Endothelial cell of umbilical vein (primary cell): ENCODE data around the gene CRACR2A. TPM values are rescaled to one million over a fixed set of nuclear protein-coding genes. Genes with fewer than 3 reads are reported as not detected.

Experiments
- BruUV-seq: library from RNA; stranded (reverse); fragments of 400-500 nt; replicated peaks from 2 replicates; lab custom pipeline; 2021; lab: Mats Ljungman, UMichigan
- CTCF ChIA-PET: fragments of 300-600, 350-600 bp; sonication (Branson Sonifier 250); formaldehyde crosslinking; loops from one replicate; lab custom pipeline; 2021; ENCODE audit warnings: antibody characterized with exemption, inconsistent platforms; lab: Charles Lee
- POLR2A ChIA-PET: fragments of 300-600, 350-600 bp; sonication (Branson Sonifier 250); formaldehyde crosslinking; loops from one replicate; lab custom pipeline; 2021; ENCODE audit warnings: antibody characterized with exemption, inconsistent platforms; lab: Charles Lee
- DNase-seq: peaks from one replicate; pipeline ENCODE4 v3.0.0-alpha.2; 2011; ENCODE audit warnings: low read depth, low spot score
- FAIRE-seq: peaks from 2 replicates; lab custom pipeline; 2011; peaks lifted over from hg19 to GRCh38; lab: Jason Lieb, UNC
- H2AFZ ChIP-seq: 2 replicates; pipeline ENCODE4 v1.6.0; 2012; ENCODE audit warnings: low read depth, low read length, control low read depth, inconsistent platforms
- H3K27ac ChIP-seq: 2 replicates; pipeline ENCODE4 v1.5.1; 2011; ENCODE audit warnings: low read depth, mild to moderate bottlenecking, control low read depth, low read length, moderate library complexity; ENCODE audit not compliant: insufficient read depth
- H3K27me3 ChIP-seq, 2 experiments: 2 replicates each; pipeline versions ENCODE4 v1.6.0 to v1.6.1; 2011; ENCODE audit warnings: low read length in 2 of 2, mixed read lengths in 1 of 2; ENCODE audit not compliant: control insufficient read depth in 2 of 2, insufficient read depth in 2 of 2
- H3K36me3 ChIP-seq, 2 experiments: 2 replicates in 1 of 2; 3 replicates in 1 of 2; pipeline ENCODE4 v1.5.1; 2011; ENCODE audit warnings: low read length in 2 of 2, mild to moderate bottlenecking in 1 of 2, moderate library complexity in 1 of 2; ENCODE audit not compliant: control insufficient read depth in 2 of 2, insufficient read depth in 2 of 2; ENCODE audit errors: extremely low read depth in 1 of 2
- H3K4me1 ChIP-seq: 3 replicates; pipeline ENCODE4 v1.5.1; 2011; ENCODE audit warnings: mild to moderate bottlenecking, low read length; ENCODE audit not compliant: control insufficient read depth, insufficient read depth; ENCODE audit errors: extremely low read depth
- H3K4me2 ChIP-seq: 2 replicates; pipeline ENCODE4 v1.6.1; 2011; ENCODE audit warnings: low read length, control low read depth, mixed read lengths; ENCODE audit not compliant: insufficient read depth
- H3K4me3 ChIP-seq, 3 experiments: fragments of 200-600 bp in 1 of 3; sonication (generic), shearing (Covaris generic) in 1 of 3; replicated peaks in 1 of 3; 2 replicates each; pipeline ENCODE4 v1.5.1; 2011 to 2016; ENCODE audit warnings: control low read depth in 3 of 3, low read length in 3 of 3, mild to moderate bottlenecking in 2 of 3, inconsistent platforms in 1 of 3, low read depth in 1 of 3, moderate library complexity in 1 of 3; ENCODE audit not compliant: insufficient read depth in 1 of 3
- H3K79me2 ChIP-seq: 2 replicates; pipeline ENCODE4 v1.6.0; 2012; ENCODE audit warnings: low read length, inconsistent platforms; ENCODE audit not compliant: control insufficient read depth, insufficient read depth
- H3K9ac ChIP-seq: replicated peaks from 2 replicates; pipeline ENCODE3; 2011; ENCODE audit warnings: low read length, control low read depth; ENCODE audit not compliant: insufficient read depth; ENCODE audit errors: extremely low read depth
- H3K9me1 ChIP-seq: replicated peaks from 3 replicates; pipeline ENCODE4 v1.6.0; 2011; ENCODE audit warnings: mild to moderate bottlenecking, low read length; ENCODE audit not compliant: control insufficient read depth, insufficient read depth; ENCODE audit errors: extremely low read depth
- H3K9me3 ChIP-seq: replicated peaks from 2 replicates; pipeline ENCODE4 v1.5.1; 2012; ENCODE audit warnings: low read length, inconsistent platforms; ENCODE audit not compliant: control insufficient read depth, insufficient read depth
- H4K20me1 ChIP-seq: replicated peaks from 2 replicates; pipeline ENCODE3; 2011; ENCODE audit warnings: mild to moderate bottlenecking, low read length; ENCODE audit not compliant: control insufficient read depth, insufficient read depth; ENCODE audit errors: extremely low read depth
- EZH2 ChIP-seq: IDR thresholded peaks from 2 replicates; pipeline ENCODE4 v1.6.1; 2012; ENCODE audit warnings: borderline replicate concordance, low read depth, mild to moderate bottlenecking, moderate library complexity, low read length, inconsistent platforms; ENCODE audit not compliant: severe bottlenecking
- FOS ChIP-seq: IDR thresholded peaks from 2 replicates; pipeline ENCODE4 v1.6.1; 2011; ENCODE audit warnings: mild to moderate bottlenecking, low read length, moderate library complexity, borderline replicate concordance; ENCODE audit not compliant: insufficient read depth
- JUN ChIP-seq: IDR thresholded peaks from 2 replicates; pipeline ENCODE4 v1.6.1; 2011; ENCODE audit warnings: borderline replicate concordance, low read depth; ENCODE audit not compliant: insufficient read length, insufficient read depth
- MYC ChIP-seq: IDR thresholded peaks from one replicate; pipeline ENCODE4 v1.6.1; 2011; ENCODE audit warnings: mild to moderate bottlenecking, low read depth, low read length
- POLR2A ChIP-seq: IDR thresholded peaks from 2 replicates; pipeline ENCODE4 v1.6.1; 2012; ENCODE audit warnings: low read depth, mild to moderate bottlenecking, control low read depth, low read length
- POLR2AphosphoS5 ChIP-seq: IDR thresholded peaks from 2 replicates; pipeline ENCODE4 v1.6.1; 2012; ENCODE audit warnings: low read depth, mild to moderate bottlenecking, control low read depth, low read length, moderate library complexity; ENCODE audit not compliant: insufficient read depth
- dilution Hi-C: fragments of 300-500 bp; cut with MboI; formaldehyde crosslinking; loops from one replicate; pipeline ENCODE4 v1.15.0; 2019; ENCODE audit warnings: low sequenced_read_pairs; ENCODE audit not compliant: extremely low pct_ligation_motif_present
- intact Hi-C: fragments of 100-400 bp; cut with micrococcal nuclease; formaldehyde crosslinking; loops from one replicate; pipeline ENCODE4 v1.10.0; 2022
- polyA plus RNA-seq, 4 experiments: library from polyadenylated mRNA; depleted of rRNA in 3 of 4; stranded (reverse) in 3 of 4; unstranded in 1 of 4; fragments of >200 nt; gene quantifications; 2 replicates each; pipeline versions ENCODE4 v1.2.1 to v1.2.3, GENCODE V29; 2011 to 2012; ENCODE audit warnings: missing spikeins in 1 of 4
- total RNA-seq: library from RNA; stranded (reverse); gene quantifications from 2 replicates; pipeline ENCODE4 v1.2.3, GENCODE V29; 2021
- TF ChIP-seq, protein P1 (sequence below), 2 donors: IDR thresholded peaks; 1 replicate in 1 of 2; 2 replicates in 1 of 2; pipeline ENCODE4 v1.5.1; 2011; ENCODE audit warnings: low read length in 2 of 2, mild to moderate bottlenecking in 2 of 2, moderate library complexity in 2 of 2, control low read depth in 1 of 2, inconsistent platforms in 1 of 2, low read depth in 1 of 2; ENCODE audit not compliant: insufficient read depth in 1 of 2; ENCODE audit errors: extremely low read depth in 1 of 2

Gene CRACR2A
- total and polyA plus RNA-seq, 2 donors (not counting 3 experiments of a cell fraction or from before 2014, with no cell fraction given) = 4.4 to 15.9 TPM

GRCh38 chr12:3622822-3623690, 129.9 kb downstream of the CRACR2A start:
- no TSS peak for BruUV-seq
- H4K20me1 ChIP-seq = no peaks in the 10 kb centered on the region
- no peak overlapping the region for H3K9ac ChIP-seq
- H2AFZ ChIP-seq = no peak overlapping the region
- no peaks in the 10 kb centered on the region for H3K36me3 ChIP-seq
- H3K9me1 ChIP-seq = no peaks in the 10 kb centered on the region
- no peak overlapping the region for H3K4me2 ChIP-seq
- ChIA-PET POLR2A (no interaction called here), CTCF (no interaction called here)
- H3K27me3 ChIP-seq = no peaks in the 10 kb centered on the region
- H3K27ac ChIP-seq = no peak overlapping the region
- DNase-seq (no peak), FAIRE-seq (no peak)
- no peaks in the 10 kb centered on the region for H3K79me2 ChIP-seq
- H3K4me1 ChIP-seq = no peaks in the 10 kb centered on the region
- no peak overlapping the region for H3K4me3 ChIP-seq
- no peak for TF ChIP-seq EZH2
- no peak for TF ChIP-seq POLR2A
- TF ChIP-seq MYC = no peak
- no peak for TF ChIP-seq POLR2AphosphoS5
- TF ChIP-seq, protein P1, sequence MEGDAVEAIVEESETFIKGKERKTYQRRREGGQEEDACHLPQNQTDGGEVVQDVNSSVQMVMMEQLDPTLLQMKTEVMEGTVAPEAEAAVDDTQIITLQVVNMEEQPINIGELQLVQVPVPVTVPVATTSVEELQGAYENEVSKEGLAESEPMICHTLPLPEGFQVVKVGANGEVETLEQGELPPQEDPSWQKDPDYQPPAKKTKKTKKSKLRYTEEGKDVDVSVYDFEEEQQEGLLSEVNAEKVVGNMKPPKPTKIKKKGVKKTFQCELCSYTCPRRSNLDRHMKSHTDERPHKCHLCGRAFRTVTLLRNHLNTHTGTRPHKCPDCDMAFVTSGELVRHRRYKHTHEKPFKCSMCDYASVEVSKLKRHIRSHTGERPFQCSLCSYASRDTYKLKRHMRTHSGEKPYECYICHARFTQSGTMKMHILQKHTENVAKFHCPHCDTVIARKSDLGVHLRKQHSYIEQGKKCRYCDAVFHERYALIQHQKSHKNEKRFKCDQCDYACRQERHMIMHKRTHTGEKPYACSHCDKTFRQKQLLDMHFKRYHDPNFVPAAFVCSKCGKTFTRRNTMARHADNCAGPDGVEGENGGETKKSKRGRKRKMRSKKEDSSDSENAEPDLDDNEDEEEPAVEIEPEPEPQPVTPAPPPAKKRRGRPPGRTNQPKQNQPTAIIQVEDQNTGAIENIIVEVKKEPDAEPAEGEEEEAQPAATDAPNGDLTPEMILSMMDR (IDR thresholded peaks at IDR 0.05; ENCODE audit: extremely low read depth in 1 of 2, insufficient read depth in 1 of 2, low read depth in 1 of 2, low read length in 2 of 2) = no peak
- no peak for TF ChIP-seq JUN
- TF ChIP-seq FOS = no peak
- dilution Hi-C loops = no loop called here
- intact Hi-C loops = no loop called here
- no peaks in the 10 kb centered on the region for H3K9me3 ChIP-seq
